Left lung (tissue), 10 donors: ENCODE data around the gene DHX38. TPM values are rescaled to one million over a fixed set of nuclear protein-coding genes. Genes with fewer than 3 reads are reported as not detected.

Experiments used
- ATAC-seq: fragments of 200-7000 bp; cut with Tn5 transposase; one replicate; pipeline ENCODE4 v1.9.1; 2020; ENCODE audit warnings: moderate library complexity
- DNase-seq, 4 donors: peaks; one replicate each; pipeline ENCODE4 v3.0.0-alpha.2; 2013 to 2020
- H3K27ac ChIP-seq, 2 donors: fragments of 200-600 bp; sonication (generic) in 1 of 2; one replicate each; pipeline versions ENCODE4 v1.5.0 to v1.8.0; 2020 to 2021
- H3K27me3 ChIP-seq, 2 donors: fragments of 200-600 bp; sonication (generic) in 1 of 2; one replicate each; pipeline versions ENCODE4 v1.5.0 to v1.8.0; 2020 to 2021
- H3K36me3 ChIP-seq, 2 donors: fragments of 200-600 bp; sonication (generic) in 1 of 2; one replicate each; pipeline versions ENCODE4 v1.5.0 to v1.8.0; 2020 to 2021
- H3K4me1 ChIP-seq, 2 donors: fragments of 200-600 bp; one replicate each; pipeline ENCODE4 v1.8.0; 2021
- H3K4me3 ChIP-seq, 2 donors: fragments of 200-600 bp; sonication (generic) in 1 of 2; one replicate each; pipeline versions ENCODE4 v1.5.0 to v1.8.0; 2020 to 2021; ENCODE audit warnings: mild to moderate bottlenecking in 1 of 2
- H3K9me3 ChIP-seq, 2 donors: fragments of 200-600 bp; sonication (generic) in 1 of 2; one replicate each; pipeline versions ENCODE4 v1.5.0 to v1.8.0; 2020 to 2021
- CTCF ChIP-seq, 2 donors: fragments of 200-600 bp; sonication (generic) in 1 of 2; IDR thresholded peaks; one replicate each; pipeline versions ENCODE4 v1.5.0 to v1.8.0; 2021; ENCODE audit warnings: antibody characterized with exemption in 2 of 2
- intact Hi-C, 2 donors: fragments of 100-400 bp; cut with DNase I; formaldehyde crosslinking; loops; one replicate each; pipeline versions ENCODE4 v1.11.2 to v1.14.2; 2022
- polyA plus RNA-seq, 6 donors: library from polyadenylated mRNA; unstranded; fragments of 120-200 nt; gene quantifications; one replicate each; pipeline ENCODE4 v1.2.1, GENCODE V29; 2013; ENCODE audit not compliant: insufficient read length in 6 of 6
- total RNA-seq, 2 donors: library from RNA; stranded (reverse); fragmentation: NEBNext Ultra II Directional; extraction: Animal tissue kit (Norgen Biotek cat#: 25700); gene quantifications; one replicate each; pipeline ENCODE4 v1.2.1, GENCODE V29; 2021
- donor health status: DM: no; HTN: yes; CAD: no.
- donor health status: DM: no; HTN: no; CAD: no.

The DHX38 gene
- total and polyA plus RNA-seq, 8 donors, result 41.5 to 81.6 (median 75.4) TPM

- Histone ChIP-seq H3K4me3 (no peak overlapping the region), H3K27me3 (no peaks in the 10 kb centered on the region), H3K4me1 (no peaks in the 10 kb centered on the region), H3K36me3 (peaks cover 4 to 100% of the 10 kb centered on the region in 2 donors), H3K27ac (no peak overlapping the region), H3K9me3 (no peaks in the 10 kb centered on the region)
- TF ChIP-seq CTCF (IDR thresholded peaks at IDR 0.05), result no peak
- ATAC-seq, result no peak
- intact Hi-C loops, result no loop called here
- no peak for DNase-seq
Measured at GRCh38 chr16:72107371-72107770, 13.7 kb downstream of the DHX38 start.

GRCh38 chr16:72108353-72109102, 14.9 kb downstream of the DHX38 start:
- Histone ChIP-seq H3K36me3 (peaks cover 4 to 98% of the 10 kb centered on the region in 2 donors), H3K27ac (no peak overlapping the region), H3K27me3 (no peaks in the 10 kb centered on the region), H3K9me3 (no peaks in the 10 kb centered on the region), H3K4me3 (no peak overlapping the region), H3K4me1 (no peaks in the 10 kb centered on the region)
- TF ChIP-seq CTCF (IDR thresholded peaks at IDR 0.05), result no peak
- ATAC-seq, result no peak
- intact Hi-C loops, result no loop called here
- no peak for DNase-seq

DNA sequence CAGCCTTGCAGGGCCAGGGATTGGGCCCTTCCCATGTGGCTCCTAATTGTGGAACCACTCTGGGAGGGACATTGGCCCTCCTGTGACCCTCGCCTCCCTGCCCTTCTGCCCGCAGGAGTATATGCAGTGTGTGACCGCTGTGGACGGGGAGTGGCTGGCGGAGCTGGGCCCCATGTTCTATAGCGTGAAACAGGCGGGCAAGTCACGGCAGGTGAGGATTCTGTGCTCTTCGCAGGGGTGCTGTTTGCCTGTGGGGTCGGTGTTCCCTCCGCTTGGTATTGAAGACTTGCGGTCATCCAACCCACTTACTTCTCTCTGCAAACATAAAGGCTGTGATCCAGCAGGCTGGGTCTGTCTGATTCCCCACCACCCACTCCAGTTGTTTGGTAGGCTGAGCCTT, 15.7 kb downstream of the DHX38 start:
- intact Hi-C loops, result no loop called here
- no peak for ATAC-seq
- peak in 1 of 4 donors; percentile 17 for DNase-seq
- TF ChIP-seq CTCF (IDR thresholded peaks at IDR 0.05), result no peak
- Histone ChIP-seq H3K27me3 (no peaks in the 10 kb centered on the region), H3K27ac (no peak overlapping the region), H3K4me3 (no peak overlapping the region), H3K36me3 (peaks cover 3 to 91% of the 10 kb centered on the region in 2 donors), H3K4me1 (no peaks in the 10 kb centered on the region), H3K9me3 (no peaks in the 10 kb centered on the region)

DNA sequence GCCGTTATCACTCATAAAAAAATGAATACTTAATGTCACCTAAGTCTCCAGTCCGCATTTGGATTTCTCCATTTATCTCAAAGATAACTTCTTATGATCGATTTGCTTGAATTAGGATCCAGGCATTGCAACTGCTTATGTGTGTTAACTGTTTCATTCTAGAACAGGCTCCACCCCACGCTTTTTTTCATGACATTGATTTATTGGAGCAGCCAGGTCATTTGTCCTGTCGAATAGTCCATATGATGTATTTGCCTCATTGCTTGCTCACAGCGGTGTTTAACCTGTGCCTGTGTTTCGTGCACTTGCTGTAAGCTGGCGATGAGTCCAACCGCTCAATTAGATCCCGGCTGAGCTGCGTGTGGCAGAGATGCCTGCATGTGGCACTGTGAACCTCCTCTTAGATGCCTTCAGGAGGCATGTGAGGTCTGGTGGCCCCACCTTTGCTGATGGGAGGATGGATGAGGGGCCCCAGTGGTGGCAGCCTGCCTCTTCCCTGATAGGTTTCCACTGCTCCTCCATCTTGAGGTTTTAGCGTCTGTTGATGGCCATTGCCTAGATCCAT, 16.4 kb downstream of the DHX38 start:
- no peaks in the 10 kb centered on the region for H3K27me3 ChIP-seq
- peak in 1 of 4 donors; percentile 19 for DNase-seq
- H3K4me3 ChIP-seq, result no peak overlapping the region
- H3K4me1 ChIP-seq, result no peaks in the 10 kb centered on the region
- no peak for TF ChIP-seq CTCF (IDR thresholded peaks at IDR 0.05)
- no peak overlapping the region for H3K27ac ChIP-seq
- peaks cover 0 to 83% of the 10 kb centered on the region in 2 donors for H3K36me3 ChIP-seq
- ATAC-seq, result no peak
- intact Hi-C loops, result no loop called here
- no peaks in the 10 kb centered on the region for H3K9me3 ChIP-seq
